ENCODE results near the gene NCR2.

DNA sequence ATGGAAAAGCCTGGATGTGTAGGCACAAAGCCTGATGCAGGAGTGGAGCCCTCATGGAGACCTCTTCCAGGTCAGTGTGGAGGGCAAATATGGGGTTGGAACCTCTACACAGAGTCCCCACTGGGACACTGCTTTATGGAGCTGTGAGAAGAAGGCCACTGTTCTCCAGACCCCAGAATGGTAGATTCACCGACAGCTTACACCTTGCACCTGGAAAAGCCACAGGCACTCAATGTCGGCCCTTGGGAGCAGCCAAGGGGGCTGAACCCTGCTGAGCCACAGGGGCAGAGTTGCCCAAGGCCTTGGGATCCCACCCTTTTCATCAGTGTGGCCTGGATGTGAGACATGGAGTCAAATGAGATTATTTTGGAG lies 24.9 kb downstream of the NCR2 start:
- TF ChIP-seq, protein P1, sequence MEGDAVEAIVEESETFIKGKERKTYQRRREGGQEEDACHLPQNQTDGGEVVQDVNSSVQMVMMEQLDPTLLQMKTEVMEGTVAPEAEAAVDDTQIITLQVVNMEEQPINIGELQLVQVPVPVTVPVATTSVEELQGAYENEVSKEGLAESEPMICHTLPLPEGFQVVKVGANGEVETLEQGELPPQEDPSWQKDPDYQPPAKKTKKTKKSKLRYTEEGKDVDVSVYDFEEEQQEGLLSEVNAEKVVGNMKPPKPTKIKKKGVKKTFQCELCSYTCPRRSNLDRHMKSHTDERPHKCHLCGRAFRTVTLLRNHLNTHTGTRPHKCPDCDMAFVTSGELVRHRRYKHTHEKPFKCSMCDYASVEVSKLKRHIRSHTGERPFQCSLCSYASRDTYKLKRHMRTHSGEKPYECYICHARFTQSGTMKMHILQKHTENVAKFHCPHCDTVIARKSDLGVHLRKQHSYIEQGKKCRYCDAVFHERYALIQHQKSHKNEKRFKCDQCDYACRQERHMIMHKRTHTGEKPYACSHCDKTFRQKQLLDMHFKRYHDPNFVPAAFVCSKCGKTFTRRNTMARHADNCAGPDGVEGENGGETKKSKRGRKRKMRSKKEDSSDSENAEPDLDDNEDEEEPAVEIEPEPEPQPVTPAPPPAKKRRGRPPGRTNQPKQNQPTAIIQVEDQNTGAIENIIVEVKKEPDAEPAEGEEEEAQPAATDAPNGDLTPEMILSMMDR (IDR thresholded peaks at IDR 0.05 in 8 of 11, conservative IDR thresholded peaks at IDR 0.05 in 3 of 11) = no peak
- TF ChIP-seq POLR2A (IDR thresholded peaks at IDR 0.05) (no peak), POLR2AphosphoS5 (IDR thresholded peaks at IDR 0.05) (no peak)

Measured in spleen (tissue), 7 donors.